Measurements from ENCODE around the gene CUEDC1. TPM values are rescaled to one million over a fixed set of nuclear protein-coding genes. Genes with fewer than 3 reads are reported as not detected.
A peak's percentile ranks its signal among the peaks of the same experiment; 100 is the strongest.

Gene CUEDC1
- total RNA-seq, 1 donor from 2014 or later = 37.0 TPM

- Mint-ChIP-seq H3K27me3 (ENCODE audit: low read depth) (no peaks in the 10 kb centered on the region), H3K4me3 (no peak overlapping the region), H3K27ac (peak overlapping the region; percentile 59), H3K9me3 (no peaks in the 10 kb centered on the region), H3K36me3 (no peaks in the 10 kb centered on the region), H3K4me1 (peaks cover 45% of the 10 kb centered on the region)
- no peak for TF ChIP-seq CTCF (IDR thresholded peaks at IDR 0.05; ENCODE audit: unreplicated experiment)
- DNase-seq (ENCODE audit: low spot score in 2 of 2, unreplicated experiment in 2 of 2) = no peak
Measured at GRCh38 chr17:57911834-57912673, 43.2 kb downstream of the CUEDC1 start.

GRCh38 chr17:57910462-57911420 is 44.5 kb downstream of the CUEDC1 start:
- no peak for DNase-seq (ENCODE audit: low spot score in 2 of 2, unreplicated experiment in 2 of 2)
- no peak overlapping the region for H3K4me3 Mint-ChIP-seq
- no peaks in the 10 kb centered on the region for H3K9me3 Mint-ChIP-seq
- H3K4me1 Mint-ChIP-seq = peaks cover 34% of the 10 kb centered on the region
- TF ChIP-seq CTCF (IDR thresholded peaks at IDR 0.05; ENCODE audit: unreplicated experiment) = no peak
- no peaks in the 10 kb centered on the region for H3K36me3 Mint-ChIP-seq
- H3K27me3 Mint-ChIP-seq (ENCODE audit: low read depth) = no peaks in the 10 kb centered on the region
- peak overlapping the region; percentile 4 for H3K27ac Mint-ChIP-seq

GRCh38 chr17:57909551-57909950 is 45.7 kb downstream of the CUEDC1 start:
- H3K9me3 Mint-ChIP-seq = no peaks in the 10 kb centered on the region
- TF ChIP-seq CTCF (IDR thresholded peaks at IDR 0.05; ENCODE audit: unreplicated experiment) = no peak
- peaks cover 33% of the 10 kb centered on the region for H3K4me1 Mint-ChIP-seq
- no peaks in the 10 kb centered on the region for H3K27me3 Mint-ChIP-seq (ENCODE audit: low read depth)
- no peak overlapping the region for H3K27ac Mint-ChIP-seq
- no peak overlapping the region for H3K4me3 Mint-ChIP-seq
- H3K36me3 Mint-ChIP-seq = no peaks in the 10 kb centered on the region
- no peak for DNase-seq (ENCODE audit: low spot score in 2 of 2, unreplicated experiment in 2 of 2)

GRCh38 chr17:57908278-57908677 is 46.9 kb downstream of the CUEDC1 start:
- Mint-ChIP-seq H3K4me1 (peaks cover 38% of the 10 kb centered on the region), H3K27me3 (ENCODE audit: low read depth) (no peaks in the 10 kb centered on the region), H3K4me3 (no peak overlapping the region), H3K36me3 (no peaks in the 10 kb centered on the region), H3K27ac (no peak overlapping the region), H3K9me3 (no peaks in the 10 kb centered on the region)
- no peak for DNase-seq (ENCODE audit: low spot score in 2 of 2, unreplicated experiment in 2 of 2)
- TF ChIP-seq CTCF (IDR thresholded peaks at IDR 0.05; ENCODE audit: unreplicated experiment) = no peak

- no peak for TF ChIP-seq CTCF (IDR thresholded peaks at IDR 0.05; ENCODE audit: unreplicated experiment)
- H3K4me1 Mint-ChIP-seq = peaks cover 44% of the 10 kb centered on the region
- H3K9me3 Mint-ChIP-seq = no peaks in the 10 kb centered on the region
- no peak for DNase-seq (ENCODE audit: low spot score in 2 of 2, unreplicated experiment in 2 of 2)
- no peaks in the 10 kb centered on the region for H3K27me3 Mint-ChIP-seq (ENCODE audit: low read depth)
- H3K27ac Mint-ChIP-seq = peak overlapping the region; percentile 31
- no peak overlapping the region for H3K4me3 Mint-ChIP-seq
- no peaks in the 10 kb centered on the region for H3K36me3 Mint-ChIP-seq
Measured at GRCh38 chr17:57906910-57907309, 48.3 kb downstream of the CUEDC1 start.

All from mesothelial cell of epicardium (in vitro differentiated cells).